Pulmonary artery endothelial cell (primary cell): Measurements from ENCODE around the gene AFF2. TPM values are rescaled to one million over a fixed set of nuclear protein-coding genes. Genes with fewer than 3 reads are reported as not detected.
"Not testable (repeated sequence)": the region's sequence is repeated elsewhere in the genome, so short reads cannot be mapped to it uniquely, and the experiment has no call there.

Experiments used
- DNase-seq: peaks from one replicate; pipeline ENCODE4 v3.0.0-alpha.2; 2011; ENCODE audit warnings: low read depth, low spot score
- total RNA-seq: library from RNA; depleted of rRNA; stranded (reverse); fragments of >200 nt; gene quantifications from 2 replicates; pipeline ENCODE4 v1.2.3, GENCODE V29; 2014

AFF2 gene
- total RNA-seq, 1 donor from 2014 or later = 0.26 TPM

DNA sequence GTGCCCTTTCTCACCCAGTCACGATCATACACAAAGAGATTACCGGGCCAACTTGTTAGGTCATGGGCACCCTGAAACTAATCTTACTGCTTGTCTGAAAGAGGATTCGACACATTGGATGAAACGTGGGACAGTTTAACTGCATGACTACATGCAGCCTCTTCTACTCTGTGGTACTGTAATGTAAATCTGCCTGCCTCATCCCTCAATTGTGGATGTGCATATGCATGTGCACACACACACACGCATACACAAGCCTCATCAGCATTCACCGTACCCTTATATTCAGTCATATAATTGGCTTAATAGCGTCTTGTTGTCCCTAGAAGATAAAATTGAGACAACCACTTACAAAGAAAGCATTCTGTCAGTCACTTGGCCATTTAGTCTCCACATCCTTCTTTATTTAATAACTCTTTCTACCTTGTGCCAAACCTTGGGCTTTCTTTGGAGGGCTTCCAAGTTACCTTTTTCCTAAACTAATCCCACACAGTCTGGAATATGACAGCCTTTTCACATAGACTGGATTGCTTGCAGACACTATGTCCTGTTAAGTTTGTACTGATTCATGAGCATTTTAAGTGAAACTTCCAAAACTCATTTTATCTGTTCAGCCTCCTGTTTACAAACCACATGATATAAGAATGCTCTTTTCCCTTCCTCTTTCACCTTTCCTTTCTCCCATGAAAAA, 132.9 kb downstream of the AFF2 start:
- DNase-seq = no peak

DNA sequence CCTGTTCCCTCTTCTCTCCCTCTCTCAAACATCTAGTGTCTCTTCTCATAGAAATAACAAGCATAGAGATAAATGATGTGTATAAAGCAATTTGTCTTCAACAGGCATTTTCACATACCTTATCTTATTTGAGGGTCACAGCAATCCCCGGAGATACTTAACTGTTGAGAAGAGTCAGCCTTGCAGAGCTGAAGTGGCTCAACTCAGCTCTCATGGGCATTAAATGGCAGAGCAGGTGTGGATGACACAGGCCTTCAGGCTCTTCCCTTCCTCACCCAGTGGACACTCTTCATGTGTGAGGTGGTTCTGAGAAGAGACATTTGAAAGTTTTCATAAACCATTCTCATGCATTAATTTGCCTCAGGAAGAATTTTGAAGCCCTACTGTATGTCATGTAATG, 134.2 kb downstream of the AFF2 start:
- DNase-seq = no peak

DNA sequence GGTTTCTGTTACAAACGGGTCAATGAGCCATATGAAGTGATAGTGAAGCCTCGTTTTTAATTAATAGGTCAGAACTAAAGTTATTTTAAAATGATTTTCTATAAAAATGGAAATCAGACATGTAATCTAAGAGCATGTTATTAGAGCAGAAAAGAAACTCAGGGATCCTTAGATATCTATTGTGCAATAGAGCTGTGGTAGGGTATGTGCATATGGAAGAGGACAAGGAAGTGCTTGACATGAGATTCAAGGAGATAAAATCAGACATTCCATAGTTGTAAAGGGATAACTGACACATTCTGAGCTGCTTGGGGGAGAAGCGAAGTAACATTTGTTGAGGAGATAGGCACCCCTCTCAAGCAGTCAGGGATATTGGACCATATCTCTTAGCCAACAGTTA, 143.0 kb downstream of the AFF2 start:
- no peak for DNase-seq

DNA sequence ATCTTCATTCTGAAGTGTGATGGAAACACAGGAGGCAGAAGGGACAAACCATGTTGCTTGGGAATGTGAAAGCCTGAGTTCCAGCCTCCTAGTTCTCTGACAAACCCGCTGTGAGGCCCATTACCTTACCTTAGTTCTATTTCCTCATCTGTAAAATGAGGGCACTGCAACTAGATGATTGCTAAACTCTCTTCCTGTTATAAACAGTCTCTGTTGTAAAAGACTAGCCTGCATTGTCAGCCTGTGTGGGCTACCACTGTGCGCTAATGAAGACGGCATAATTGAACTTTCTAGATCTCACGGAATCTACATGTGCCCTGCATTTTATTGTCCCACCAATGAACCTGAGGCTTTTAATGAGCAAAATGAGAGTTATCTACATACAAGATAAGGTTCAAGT, 147.2 kb downstream of the AFF2 start:
- DNase-seq = no peak

DNA sequence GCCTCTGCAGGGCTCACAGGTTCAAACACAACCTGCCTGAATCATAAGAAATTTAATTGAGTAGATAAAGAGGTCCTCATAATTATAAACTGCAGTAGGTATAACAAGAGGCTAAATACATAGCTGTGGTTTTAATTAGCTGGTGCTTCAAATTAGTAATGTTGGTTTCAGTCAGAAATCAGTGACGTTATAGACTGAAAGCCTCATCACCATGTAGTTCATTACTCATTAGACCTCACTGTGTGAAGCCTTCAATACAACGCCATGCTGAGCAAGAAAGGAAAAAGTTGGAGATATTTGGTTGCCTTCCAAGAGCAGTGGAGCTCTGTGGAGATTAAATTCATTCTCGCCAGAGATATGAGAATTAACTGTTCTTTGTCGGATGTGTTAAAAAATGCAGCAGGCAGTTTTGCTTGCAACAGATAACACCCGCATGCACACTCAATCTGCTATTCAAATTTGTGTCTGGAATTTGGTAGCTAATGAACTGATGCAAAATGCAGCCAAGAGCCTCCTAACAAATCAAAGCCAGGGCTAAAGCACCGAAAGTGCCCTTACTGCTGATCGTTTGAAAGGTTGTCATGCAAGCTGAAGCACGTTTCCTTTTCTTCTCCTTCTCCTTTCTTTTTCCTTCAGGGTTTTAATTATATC, 148.9 kb downstream of the AFF2 start:
- no peak for DNase-seq

DNA sequence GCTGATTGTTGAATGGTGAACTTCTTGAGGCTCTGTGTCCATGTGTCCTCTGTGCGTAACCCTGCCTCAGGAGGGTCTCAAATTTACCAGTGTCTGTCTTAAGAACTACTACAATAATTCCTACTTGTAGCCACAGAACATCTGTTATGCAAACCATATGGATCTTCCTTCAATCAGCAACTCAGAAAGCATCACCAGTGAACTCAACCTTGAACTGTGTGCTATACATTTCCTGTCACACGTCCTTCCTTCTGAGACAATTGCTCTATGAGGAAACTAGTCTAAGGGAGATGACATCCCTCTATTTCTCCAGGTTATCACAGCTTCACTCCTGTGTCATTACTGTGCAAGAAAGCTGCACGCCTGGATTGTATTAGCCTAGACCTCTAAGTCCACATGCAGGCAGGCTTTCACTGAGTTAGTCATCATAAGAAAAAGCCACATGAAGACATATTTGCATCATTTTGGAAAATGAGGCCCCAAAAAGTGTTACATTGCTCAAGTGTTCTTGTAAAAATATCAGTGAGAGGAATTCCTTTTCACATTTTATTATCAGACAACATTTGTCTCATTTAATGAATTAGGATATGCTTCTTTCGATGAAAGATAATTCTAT, 157.8 kb downstream of the AFF2 start:
- no peak for DNase-seq

DNA sequence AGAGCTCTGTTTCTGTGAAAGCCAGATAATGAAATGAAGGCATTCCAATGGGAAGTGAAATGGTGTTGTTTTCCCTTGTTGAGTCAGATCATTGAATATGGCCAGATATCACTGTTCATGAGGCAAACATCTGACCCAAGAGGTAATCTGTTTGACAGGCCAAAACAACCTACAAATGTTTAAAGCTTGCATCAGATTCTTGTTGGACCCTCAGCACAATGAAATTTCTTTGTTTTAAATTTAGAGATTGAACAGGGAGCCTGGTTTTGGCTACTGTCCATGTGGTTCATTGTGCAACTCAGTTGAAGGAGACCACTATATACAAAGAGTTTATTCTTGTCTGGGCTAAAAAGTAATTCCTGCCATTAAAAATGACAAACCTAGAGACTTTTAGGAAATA, 159.1 kb downstream of the AFF2 start:
- DNase-seq = no peak

DNA sequence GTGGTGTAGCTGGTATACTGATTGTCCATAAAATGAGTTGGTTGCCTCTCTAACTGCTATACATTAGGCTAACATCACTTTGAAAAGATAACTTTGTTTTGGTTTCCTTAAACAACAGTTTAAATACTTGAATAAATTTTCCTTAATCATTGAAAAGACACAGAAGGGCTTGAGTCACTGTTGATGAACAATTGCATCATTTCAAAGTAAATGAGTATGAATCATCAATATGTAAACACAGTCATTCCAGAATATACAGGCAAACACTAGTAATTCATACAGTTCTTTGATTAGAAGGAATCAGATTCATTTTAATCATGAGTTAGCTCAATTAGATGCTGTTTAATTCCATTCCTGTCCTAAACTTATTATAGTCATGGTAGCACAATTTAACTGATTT, 160.6 kb downstream of the AFF2 start:
- DNase-seq = no peak

DNA sequence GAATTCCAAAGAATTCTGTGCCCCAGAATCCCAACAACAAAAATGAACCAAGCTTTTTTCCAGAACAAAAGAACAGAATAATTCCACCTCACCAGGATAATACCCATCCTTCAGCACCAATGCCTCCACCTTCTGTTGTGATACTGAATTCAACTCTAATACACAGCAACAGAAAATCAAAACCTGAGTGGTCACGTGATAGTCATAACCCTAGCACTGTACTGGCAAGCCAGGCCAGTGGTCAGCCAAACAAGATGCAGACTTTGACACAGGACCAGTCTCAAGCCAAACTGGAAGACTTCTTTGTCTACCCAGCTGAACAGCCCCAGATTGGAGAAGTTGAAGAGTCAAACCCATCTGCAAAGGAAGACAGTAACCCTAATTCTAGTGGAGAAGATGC, 161.6 kb downstream of the AFF2 start:
- DNase-seq = no peak

DNA sequence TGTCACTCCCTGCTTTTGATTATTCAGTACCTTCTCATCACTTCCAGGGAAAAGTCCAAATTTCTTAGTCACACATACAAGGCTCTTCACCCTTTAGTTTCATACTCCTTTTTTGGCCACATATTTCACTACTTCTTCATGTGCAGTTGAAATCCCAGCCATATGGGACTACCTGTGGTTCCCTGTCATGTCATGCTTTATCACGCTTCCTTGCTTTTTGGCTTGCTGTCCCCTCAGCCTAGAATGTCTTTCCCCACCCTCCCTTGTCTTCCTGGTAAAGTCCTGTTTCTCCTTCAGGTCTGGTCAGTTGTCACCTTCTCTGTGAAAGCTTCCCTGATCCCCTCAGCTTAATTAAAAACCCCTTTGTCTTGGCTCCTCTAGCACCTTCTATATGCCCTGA, 163.8 kb downstream of the AFF2 start:
- DNase-seq = no peak

DNA sequence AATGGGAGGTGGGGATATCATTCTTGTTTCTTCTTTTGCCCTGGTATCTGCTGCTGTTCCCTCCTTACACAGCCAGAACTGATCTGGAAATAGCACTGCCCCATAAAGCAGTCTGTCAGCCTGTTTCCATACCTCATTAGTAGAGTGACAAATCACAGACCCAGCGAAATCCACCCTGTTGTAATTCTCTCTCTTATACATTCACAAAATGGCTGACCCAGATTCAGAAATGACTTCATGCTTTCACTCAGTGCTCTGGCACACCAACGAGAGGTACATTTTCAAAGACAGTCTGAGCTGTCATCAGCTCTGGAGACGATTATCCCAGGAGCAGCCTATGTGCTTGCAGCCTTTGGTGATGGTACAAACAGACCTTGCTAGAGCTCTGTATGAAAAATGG, 164.6 kb downstream of the AFF2 start:
- DNase-seq = no peak

DNA sequence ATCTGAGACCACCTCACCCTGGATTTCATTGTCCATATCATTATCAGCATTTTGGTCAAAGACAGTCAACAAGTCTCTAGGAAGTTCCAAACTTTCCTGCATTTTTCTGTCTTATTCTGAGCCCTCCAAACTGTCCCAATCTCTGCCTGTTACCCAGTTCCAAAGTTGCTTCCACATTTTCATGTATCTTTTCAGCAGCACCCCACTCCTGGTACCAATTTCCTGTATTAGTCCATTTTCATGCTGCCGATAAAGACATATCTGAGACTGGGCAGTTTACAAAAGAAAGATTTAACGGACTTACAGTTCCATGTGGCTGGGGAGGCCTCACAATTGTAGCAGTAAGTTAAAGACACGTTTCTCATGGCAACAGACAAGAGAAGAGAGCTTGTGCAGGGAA, 168.8 kb downstream of the AFF2 start:
- not testable (repeated sequence) for DNase-seq

DNA sequence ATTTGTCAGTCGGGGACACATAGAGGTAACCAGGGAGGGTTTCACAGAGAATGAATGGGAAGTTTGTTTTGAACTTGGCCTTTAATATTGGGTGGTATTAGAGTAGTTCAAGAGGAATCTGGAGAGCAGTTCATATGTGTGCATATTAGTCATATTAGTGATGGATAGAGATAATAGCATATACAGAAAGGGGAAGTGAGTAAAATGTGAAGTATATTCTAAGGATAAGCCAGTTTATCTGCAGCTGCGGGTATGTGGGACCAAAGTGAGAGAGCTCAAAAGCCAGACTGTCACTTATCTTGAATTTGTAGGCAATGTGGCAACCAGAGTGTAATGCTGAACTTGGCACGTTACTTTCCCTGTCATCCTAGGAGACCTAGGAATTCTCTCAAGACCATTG, 169.9 kb downstream of the AFF2 start:
- DNase-seq = no peak

DNA sequence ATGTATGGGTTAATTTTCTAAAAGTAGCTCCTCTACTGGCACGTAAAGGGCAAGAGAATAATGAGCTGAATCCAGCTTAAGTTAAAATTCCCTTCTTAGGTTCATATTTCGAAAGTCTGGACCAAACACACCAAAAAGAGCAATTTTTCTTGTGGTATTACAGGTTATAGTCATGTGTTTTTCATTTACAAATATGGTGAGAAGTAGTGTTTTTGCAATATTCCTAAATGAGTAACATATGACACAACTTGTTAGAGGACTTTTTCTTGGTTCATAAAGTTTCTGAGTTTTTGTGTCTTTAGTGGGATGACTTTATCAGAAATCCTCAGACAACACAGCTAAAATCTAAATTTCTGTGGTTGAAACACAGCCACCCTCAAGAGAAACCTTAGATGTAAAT, 172.1 kb downstream of the AFF2 start:
- DNase-seq = no peak

DNA sequence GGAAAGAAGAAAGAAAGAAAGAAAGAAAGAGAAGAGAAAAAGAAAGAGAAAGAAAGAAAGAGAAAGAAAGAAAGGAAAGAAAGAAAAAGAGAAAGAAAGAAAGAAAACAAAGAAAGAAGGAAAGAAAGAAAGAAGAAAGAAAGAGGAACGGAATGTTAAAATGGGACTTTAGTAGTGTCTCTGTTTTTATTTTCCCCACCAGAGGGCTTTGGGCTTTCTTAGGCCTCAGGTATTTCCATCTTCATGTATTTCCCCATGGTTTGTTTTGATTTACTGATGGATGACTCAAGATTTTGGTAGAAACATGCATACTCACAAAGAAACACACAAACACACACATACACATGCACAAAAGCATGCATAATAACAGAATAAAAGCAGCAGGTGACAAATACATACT, 181.2 kb downstream of the AFF2 start:
- DNase-seq = no peak

DNA sequence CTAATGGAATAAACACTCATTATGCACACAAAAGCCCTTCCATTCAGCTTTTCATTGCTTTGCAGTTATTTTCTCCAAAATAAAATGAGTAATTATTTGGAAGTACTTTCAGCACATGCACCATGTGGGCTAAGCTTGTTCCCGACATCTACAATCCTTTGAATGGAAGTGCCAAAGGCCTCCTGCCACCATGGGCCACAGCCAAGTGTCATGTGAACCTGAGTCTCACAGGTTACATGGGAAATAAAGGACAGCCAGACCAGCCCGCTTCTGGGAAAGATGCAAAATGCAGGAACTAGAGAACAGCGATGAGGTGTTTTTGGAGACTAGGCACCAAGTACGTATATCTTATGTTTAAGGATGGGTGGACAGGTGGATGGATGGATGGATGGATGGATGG, 181.8 kb downstream of the AFF2 start:
- DNase-seq = no peak

DNA sequence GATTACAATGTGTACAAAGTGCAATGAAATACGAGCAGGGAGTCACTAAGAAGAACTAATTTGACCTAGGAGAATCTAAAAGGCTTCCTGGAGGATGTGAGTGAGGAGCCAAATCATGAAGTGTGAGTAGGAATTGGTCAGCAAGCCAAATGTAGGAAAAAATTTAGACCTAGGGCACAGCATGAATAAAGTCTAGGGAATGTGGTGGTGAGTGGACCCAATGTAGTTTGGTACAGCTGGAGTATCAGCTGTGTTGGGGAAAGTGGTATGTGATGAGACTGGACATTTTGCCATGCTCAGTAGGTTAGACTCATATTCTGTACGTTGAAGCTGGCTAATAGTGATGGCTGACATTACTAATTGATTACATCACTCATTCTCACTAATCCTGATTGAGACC, 191.0 kb downstream of the AFF2 start:
- no peak for DNase-seq

DNA sequence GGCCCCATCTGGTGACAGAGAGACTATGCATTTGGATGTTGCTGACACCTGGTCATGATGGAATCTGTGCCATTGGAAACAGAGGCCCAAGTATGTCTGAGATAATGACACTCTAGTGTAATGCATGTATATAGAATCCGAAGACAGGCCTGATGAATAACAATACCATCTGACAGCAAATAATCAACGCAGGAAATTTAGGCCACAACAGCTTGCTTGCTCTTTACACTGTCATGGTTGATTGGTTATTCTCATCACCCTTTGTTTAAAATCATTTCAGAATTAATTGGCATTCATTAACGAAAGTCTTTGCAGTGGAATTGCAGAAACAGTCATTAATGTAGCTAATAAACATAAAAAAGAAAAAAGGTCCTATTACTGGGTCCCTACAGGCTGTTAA, 194.8 kb downstream of the AFF2 start:
- no peak for DNase-seq

DNA sequence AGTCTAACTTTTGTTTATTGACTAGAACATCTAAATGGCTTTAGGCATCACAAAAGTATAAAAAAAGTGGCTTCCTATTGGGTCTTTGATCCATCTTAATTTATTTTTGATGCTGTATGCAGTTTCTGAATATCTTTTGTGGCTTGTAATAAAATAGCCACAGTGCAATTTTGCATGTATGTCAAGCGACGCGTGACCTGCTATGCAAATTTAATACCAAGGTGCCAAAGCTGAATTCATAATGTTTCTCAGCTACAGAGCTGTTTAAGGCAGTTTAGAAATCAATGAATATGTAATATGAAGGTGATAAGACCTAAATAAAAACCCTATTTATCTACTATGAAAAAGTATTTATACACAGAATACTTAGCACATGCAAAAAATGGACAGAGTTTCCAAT, 197.8 kb downstream of the AFF2 start:
- DNase-seq = no peak

DNA sequence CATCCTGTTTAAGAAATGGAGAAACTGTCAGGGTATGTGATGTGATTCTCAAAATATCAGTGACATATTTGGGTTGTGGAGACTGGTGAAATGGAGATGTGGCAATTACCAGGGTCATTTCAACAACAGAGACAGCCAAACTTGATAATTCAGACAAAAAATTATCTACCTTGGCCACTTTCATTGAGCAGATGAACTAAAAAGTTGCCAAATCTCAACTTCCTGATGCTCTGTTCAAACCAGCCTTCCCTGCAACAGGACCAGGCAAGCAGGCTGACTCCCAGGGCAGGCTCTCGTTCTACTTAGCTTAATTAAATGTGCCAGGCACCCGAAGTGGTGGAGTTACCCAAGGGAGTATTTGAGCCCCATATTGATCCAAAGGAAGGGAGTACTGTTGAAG, 199.6 kb downstream of the AFF2 start:
- no peak for DNase-seq

DNA sequence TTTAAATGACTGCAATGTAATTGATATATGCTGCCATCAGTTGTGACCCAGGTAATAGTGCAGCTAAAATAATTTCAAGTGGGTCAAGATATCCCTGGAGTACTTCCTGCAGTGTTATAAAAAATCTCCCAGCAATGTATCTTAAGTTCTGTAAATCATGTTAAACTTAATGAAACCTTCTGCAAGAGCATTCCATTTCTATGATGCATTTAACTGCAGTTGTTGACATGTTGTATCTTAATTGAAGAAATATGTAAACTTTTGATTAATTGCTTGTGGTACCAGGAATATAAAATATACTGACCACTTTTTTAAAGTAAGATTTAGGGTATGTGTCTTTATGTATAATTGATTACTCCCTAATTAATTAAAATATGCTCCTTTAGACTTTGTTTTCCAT, 213.6 kb downstream of the AFF2 start:
- DNase-seq = no peak

DNA sequence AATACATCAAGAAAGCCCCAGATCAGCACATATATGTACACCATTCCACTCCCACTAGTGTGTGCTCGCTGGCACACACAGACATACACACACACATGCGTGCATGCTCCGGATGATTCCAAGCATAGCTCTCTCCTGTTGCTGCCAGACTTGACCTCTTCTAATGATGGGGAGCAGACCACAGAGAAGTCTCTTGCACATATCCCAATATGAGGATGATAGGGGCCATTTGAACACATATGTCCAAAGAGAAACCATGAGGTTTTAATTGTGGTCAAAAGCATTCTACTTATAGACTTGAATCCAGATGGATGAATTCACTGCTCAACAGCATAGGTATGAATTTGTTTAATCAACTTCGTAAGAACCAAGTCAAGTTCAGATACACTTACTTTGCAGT, 214.9 kb downstream of the AFF2 start:
- DNase-seq = no peak

DNA sequence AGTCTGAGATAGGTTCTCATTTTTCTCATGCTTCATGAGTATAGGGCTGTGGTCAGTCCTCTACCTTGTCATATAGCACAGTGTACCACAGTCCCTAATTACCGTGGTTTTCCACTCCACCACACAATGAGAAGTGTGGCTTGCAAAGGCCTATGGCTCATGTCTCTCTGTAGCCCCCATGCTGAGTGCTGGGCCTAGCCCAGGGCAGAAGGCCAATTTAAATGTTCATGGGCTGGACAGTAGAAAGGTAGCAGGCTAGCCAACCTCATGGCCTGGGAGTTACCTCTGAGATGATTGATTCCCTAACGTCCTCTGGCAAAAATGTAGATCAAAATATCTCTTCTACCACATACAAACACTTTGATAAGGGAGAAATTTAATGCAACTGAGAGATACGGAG, 222.5 kb downstream of the AFF2 start:
- DNase-seq = no peak
